Esophagus muscularis mucosa (tissue), 4 donors: ENCODE results near the gene C11orf97. TPM values are rescaled to one million over a fixed set of nuclear protein-coding genes. Genes with fewer than 3 reads are reported as not detected.

Experiments
- DNase-seq: peaks from one replicate; pipeline ENCODE4 v3.0.0-alpha.2; 2017; ENCODE audit errors: extremely low spot score
- H3K27ac ChIP-seq, 4 donors: fragments of 200-600 bp; sonication (generic); replicated peaks in 1 of 4; 1 replicate in 3 of 4; 2 replicates in 1 of 4; pipeline ENCODE4 v1.5.1; 2016 to 2019; ENCODE audit warnings: mild to moderate bottlenecking in 1 of 4
- H3K27me3 ChIP-seq, 4 donors: fragments of 200-600 bp; sonication (generic); one replicate each; pipeline versions ENCODE4 v1.5.1 to v1.6.0; 2016 to 2019
- H3K36me3 ChIP-seq, 4 donors: fragments of 200-600 bp; sonication (generic); one replicate each; pipeline ENCODE4 v1.5.1; 2016 to 2019
- H3K4me1 ChIP-seq, 4 donors: fragments of 200-600 bp; sonication (generic); one replicate each; pipeline ENCODE4 v1.5.1; 2016 to 2019
- H3K4me3 ChIP-seq, 4 donors: fragments of 200-600 bp; sonication (generic); 1 replicate in 2 of 4; 2 replicates in 2 of 4; pipeline ENCODE4 v1.5.1; 2016 to 2019; ENCODE audit warnings: mild to moderate bottlenecking in 4 of 4, moderate library complexity in 1 of 4
- H3K9me3 ChIP-seq, 4 donors: fragments of 200-600 bp; sonication (generic); 1 replicate in 3 of 4; 2 replicates in 1 of 4; pipeline ENCODE4 v1.5.1; 2016 to 2019
- EP300 ChIP-seq: sonication (generic); formaldehyde crosslinking; IDR thresholded peaks from one replicate; pipeline ENCODE4 v1.6.1; 2017; ENCODE audit warnings: antibody characterized with exemption
- POLR2A ChIP-seq: fragments of 450-650 bp; IDR thresholded peaks from one replicate; pipeline ENCODE4 v1.6.1; 2017; ENCODE audit warnings: antibody characterized with exemption, moderate library complexity, mild to moderate bottlenecking, low read depth
- POLR2AphosphoS5 ChIP-seq, 2 donors: sonication (generic); formaldehyde crosslinking; IDR thresholded peaks; one replicate each; pipeline ENCODE4 v1.6.1; 2017; ENCODE audit warnings: antibody characterized with exemption in 2 of 2
- WGBS: methylation state at CpG from one replicate; pipeline ENCODE4 v1.1.5; 2018; 5-methylcytosine and 5-hydroxymethylcytosine counted together
- intact Hi-C: fragments of 100-400 bp; cut with DNase I; formaldehyde crosslinking; loops from one replicate; pipeline ENCODE4 v1.15.1; 2023
- total RNA-seq, 4 donors: library from RNA; depleted of rRNA; stranded (reverse); fragments of >200 nt; gene quantifications; one replicate each; pipeline versions ENCODE4 v1.1.0 to v1.2.1, GENCODE V29; 2016
- TF ChIP-seq, protein P1 (sequence below), 3 experiments: fragments of 200-600 bp in 2 of 3; fragments of 450-650 bp in 1 of 3; sonication (generic) in 2 of 3; IDR thresholded peaks; one replicate each; pipeline ENCODE4 v1.5.1; 2017 to 2019; ENCODE audit warnings: antibody characterized with exemption in 3 of 3, mild to moderate bottlenecking in 2 of 3, moderate library complexity in 1 of 3

C11orf97 gene
- total RNA-seq, 4 donors from 2014 or later = not detected

DNA sequence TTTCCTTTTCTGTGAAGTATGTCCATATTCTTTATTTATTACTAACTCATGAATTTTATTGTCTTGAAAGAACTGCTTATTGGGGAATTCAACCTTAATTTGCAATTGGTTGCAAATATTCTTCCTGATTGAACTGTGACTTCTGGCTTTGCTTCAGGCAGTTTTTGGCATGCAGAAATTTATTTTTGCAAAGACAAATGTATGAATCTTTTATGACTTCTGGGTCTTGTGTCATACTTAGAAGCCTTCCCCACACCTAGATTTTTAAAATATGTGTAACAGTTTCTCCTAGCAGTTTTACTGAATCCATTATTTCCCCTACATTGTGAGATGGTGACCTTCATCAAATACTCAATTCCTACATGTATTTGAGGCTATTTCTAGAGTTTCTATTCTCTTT lies 30.9 kb upstream of the C11orf97 start:
- TF ChIP-seq POLR2AphosphoS5 (IDR thresholded peaks at IDR 0.05) (no peak), POLR2A (no peak), EP300 (no peak)
- no peaks in the 10 kb centered on the region for H3K4me1 ChIP-seq
- H3K4me3 ChIP-seq = no peak overlapping the region
- H3K9me3 ChIP-seq = no peaks in the 10 kb centered on the region
- intact Hi-C loops = no loop called here
- no peak overlapping the region for H3K27ac ChIP-seq
- no peaks in the 10 kb centered on the region for H3K27me3 ChIP-seq
- H3K36me3 ChIP-seq = peaks cover 10 to 89% (median 59%) of the 10 kb centered on the region in 4 donors
- DNase-seq = no peak

DNA sequence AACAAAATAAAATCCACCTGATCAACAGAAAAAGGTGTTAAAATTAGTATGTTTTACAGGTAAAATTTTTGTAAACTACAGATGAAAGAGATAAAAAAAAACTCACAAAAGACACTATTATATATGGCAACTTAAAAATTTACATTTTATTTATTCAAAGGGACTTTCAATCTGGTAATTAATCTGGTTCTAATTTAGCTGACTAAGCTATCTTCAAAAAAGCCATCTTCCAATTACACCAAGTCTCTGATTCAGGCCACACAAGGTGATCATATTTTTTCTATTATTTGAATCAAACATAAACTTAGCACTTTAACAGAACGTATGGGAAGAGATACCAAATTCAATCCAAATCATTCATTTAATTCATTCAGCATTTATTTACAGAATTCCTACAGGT lies 26.2 kb upstream of the C11orf97 start:
- Histone ChIP-seq H3K27ac (no peak overlapping the region), H3K36me3 (peaks cover 24 to 96% (median 64%) of the 10 kb centered on the region in 4 donors), H3K27me3 (no peaks in the 10 kb centered on the region), H3K9me3 (no peaks in the 10 kb centered on the region), H3K4me3 (no peak overlapping the region), H3K4me1 (no peaks in the 10 kb centered on the region)
- 81% methylated on average over 1 of the region's 1 CpG for WGBS
- TF ChIP-seq, protein P1, sequence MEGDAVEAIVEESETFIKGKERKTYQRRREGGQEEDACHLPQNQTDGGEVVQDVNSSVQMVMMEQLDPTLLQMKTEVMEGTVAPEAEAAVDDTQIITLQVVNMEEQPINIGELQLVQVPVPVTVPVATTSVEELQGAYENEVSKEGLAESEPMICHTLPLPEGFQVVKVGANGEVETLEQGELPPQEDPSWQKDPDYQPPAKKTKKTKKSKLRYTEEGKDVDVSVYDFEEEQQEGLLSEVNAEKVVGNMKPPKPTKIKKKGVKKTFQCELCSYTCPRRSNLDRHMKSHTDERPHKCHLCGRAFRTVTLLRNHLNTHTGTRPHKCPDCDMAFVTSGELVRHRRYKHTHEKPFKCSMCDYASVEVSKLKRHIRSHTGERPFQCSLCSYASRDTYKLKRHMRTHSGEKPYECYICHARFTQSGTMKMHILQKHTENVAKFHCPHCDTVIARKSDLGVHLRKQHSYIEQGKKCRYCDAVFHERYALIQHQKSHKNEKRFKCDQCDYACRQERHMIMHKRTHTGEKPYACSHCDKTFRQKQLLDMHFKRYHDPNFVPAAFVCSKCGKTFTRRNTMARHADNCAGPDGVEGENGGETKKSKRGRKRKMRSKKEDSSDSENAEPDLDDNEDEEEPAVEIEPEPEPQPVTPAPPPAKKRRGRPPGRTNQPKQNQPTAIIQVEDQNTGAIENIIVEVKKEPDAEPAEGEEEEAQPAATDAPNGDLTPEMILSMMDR (IDR thresholded peaks at IDR 0.05) = no peak
- no peak for TF ChIP-seq POLR2A
- TF ChIP-seq POLR2AphosphoS5 (IDR thresholded peaks at IDR 0.05) = no peak
- TF ChIP-seq EP300 = no peak
- intact Hi-C loops = no loop called here
- DNase-seq = no peak

DNA sequence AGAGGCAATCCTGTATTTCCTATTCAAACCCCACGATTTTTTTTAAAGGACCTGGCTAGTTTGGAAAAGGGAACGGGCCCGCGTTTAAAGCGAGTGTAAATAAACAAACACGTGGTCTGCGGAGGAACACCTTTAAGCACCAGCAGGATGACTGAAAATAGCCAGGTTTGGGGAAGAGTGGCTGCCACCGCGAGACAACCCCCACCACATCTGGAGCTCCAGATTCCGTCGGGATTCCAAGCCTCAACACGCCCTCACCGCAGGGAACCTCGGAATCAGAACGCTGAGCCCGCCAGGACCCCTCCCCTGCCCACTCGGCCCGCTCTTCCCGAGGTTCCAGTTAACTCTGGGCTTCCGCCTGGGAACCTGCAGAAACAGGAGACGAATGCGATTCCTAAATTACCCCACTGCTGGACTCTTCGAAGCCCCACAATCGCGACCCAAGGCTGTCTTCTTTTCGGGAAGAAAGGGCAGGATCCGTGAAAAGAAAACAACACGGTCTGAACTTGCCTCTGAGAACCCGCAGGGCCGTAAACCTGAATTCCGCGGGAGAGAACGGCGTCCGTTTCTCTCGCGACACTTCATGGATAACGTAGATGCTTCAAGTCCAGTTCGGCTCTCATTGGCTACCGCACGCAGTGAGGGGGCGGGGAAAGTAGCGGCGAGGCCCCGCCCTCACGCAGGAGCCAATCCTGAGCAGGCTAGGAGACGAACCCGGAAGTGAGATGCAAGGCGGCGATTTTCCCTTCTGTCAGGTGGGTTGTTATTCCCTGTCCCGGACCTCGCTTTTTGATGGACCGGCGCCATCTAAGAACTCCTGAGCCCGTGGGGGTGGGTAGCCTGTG lies 18.8 kb upstream of the C11orf97 start, which contains the start of the genes ANKRD49 and MRE11:
Gene ANKRD49, plus strand, starts transcription at position 704 of the 845 bp plus-strand sequence. CDS start 2,710 bp downstream, outside the sequence.
Gene MRE11, minus strand, starts transcription at position 564 of the 845 bp plus-strand sequence. CDS start 1,043 bp downstream, outside the sequence.
- peak; percentile 100 for DNase-seq
- Histone ChIP-seq H3K27me3 (no peaks in the 10 kb centered on the region), H3K9me3 (no peaks in the 10 kb centered on the region), H3K36me3 (peaks cover 13 to 42% (median 33%) of the 10 kb centered on the region in 4 donors), H3K27ac (peak within 1 kb of the TSS; percentile 79 to 88 (median 84)), H3K4me3 (peak within 1 kb of the TSS; percentile 70 to 80 (median 74)), H3K4me1 (peaks cover 12 to 35% (median 32%) of the 10 kb centered on the region in 4 donors)
- intact Hi-C loops = no loop called here
- TF ChIP-seq EP300 = no peak
- TF ChIP-seq POLR2AphosphoS5 (IDR thresholded peaks at IDR 0.05) = peak; percentile 85 to 94
- TF ChIP-seq, protein P1 (IDR thresholded peaks at IDR 0.05) = no peak
- TF ChIP-seq POLR2A = peak; percentile 60
- under 1% methylated on average over 46 of the region's 55 CpGs for WGBS

DNA sequence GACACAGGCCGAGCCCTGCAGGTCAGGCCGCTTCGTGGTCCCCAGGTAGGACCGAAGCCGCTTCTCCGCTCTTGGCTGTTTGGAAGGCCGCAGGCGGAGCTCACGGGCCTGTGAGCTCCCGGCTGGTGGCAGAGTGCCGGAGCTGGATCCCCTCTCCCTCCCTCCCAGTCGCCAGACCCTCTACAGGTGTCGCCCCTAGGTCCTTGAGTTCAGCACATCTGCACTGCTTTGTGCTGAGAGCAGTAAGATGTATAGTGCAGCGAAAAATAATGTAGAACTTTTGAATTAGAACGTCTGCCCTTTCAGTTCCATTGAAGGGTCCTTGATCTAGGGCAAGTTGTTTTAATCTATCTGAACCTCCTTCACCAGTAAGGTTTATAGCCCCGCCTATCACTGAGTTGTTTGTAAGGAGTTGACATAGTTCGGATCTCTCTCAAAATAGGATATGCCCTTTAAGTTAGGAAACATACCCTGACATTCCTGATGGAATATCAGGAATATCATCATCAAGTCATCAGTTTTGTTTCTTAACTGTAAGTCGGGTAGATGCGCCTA lies 18.1 kb upstream of the C11orf97 start:
- DNase-seq = no peak
- TF ChIP-seq, protein P1 (IDR thresholded peaks at IDR 0.05) = no peak
- no peak for TF ChIP-seq POLR2AphosphoS5 (IDR thresholded peaks at IDR 0.05)
- no peak for TF ChIP-seq EP300
- no peak for TF ChIP-seq POLR2A
- peaks cover 19 to 42% (median 33%) of the 10 kb centered on the region in 4 donors for H3K36me3 ChIP-seq
- peak overlapping the region; percentile 79 to 88 (median 84) for H3K27ac ChIP-seq
- intact Hi-C loops = no loop called here
- peaks cover 12 to 35% (median 32%) of the 10 kb centered on the region in 4 donors for H3K4me1 ChIP-seq
- no peaks in the 10 kb centered on the region for H3K27me3 ChIP-seq
- H3K4me3 ChIP-seq = peak overlapping the region; percentile 70 to 80 (median 74)
- H3K9me3 ChIP-seq = no peaks in the 10 kb centered on the region
- 5% methylated on average over 17 of the region's 19 CpGs for WGBS

DNA sequence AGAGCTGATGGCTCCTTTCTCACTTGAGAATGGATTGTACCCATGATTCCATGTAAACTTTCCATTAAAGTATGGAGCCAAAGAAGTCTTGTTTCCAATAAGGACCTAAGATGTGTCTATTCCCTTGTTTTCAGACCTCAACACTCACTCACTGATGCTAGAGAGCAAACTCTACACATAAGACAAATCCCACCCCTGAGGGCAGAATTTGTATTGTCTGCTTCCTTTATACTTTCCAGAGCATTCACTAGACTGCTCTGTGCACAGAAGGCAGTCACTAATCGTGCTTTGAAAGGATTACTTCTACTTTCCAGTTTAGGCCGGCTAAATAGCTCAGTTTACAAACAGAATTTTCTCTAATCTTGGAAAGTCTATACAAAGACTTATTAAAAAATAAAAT lies 12.1 kb upstream of the C11orf97 start:
- Histone ChIP-seq H3K27me3 (no peaks in the 10 kb centered on the region), H3K36me3 (peaks cover 24 to 63% (median 39%) of the 10 kb centered on the region in 4 donors), H3K9me3 (no peaks in the 10 kb centered on the region), H3K4me1 (peaks cover 3 to 8% (median 7%) of the 10 kb centered on the region in 4 donors), H3K27ac (no peak overlapping the region), H3K4me3 (no peak overlapping the region)
- 84% methylated on average over 2 of the region's 2 CpGs for WGBS
- intact Hi-C loops = loop anchor here (5.0 kb wide), 1 partner anchor 603 kb away; no protein-coding TSS in a partner anchor
- TF ChIP-seq POLR2AphosphoS5 (IDR thresholded peaks at IDR 0.05) (no peak), EP300 (no peak), POLR2A (no peak)
- TF ChIP-seq, protein P1 (IDR thresholded peaks at IDR 0.05) = no peak
- no peak for DNase-seq
